HG03521 (cell line): ENCODE data around the gene IQSEC1.
A peak's percentile ranks its signal among the peaks of the same experiment; 100 is the strongest.

Source experiments
- ATAC-seq: cut with Tn5 transposase; IDR thresholded peaks from one replicate; pipeline ENCODE4 v1.9.1; 2021; ENCODE audit warnings: mild to moderate bottlenecking, moderate library complexity; ENCODE audit not compliant: unreplicated experiment

The IQSEC1 gene

DNA sequence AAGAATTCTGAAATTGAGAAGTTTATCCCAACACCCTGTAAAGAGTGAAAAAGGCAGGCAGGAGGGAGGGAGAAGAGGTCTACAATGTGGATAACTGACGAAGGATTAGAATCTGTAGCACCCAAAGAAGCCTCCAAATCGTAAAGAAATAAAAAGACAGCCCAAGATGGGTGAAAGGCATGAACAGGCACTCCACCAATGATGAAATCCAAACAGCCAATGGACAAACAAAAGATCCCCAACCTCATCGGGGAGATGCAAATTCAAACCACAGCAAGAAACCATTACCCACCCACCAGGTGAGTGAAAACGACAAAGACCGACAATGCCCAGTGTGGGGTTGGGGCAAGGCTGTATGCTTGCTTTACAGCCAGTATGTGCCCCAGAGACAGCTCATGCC lies 85.6 kb downstream of the IQSEC1 start:
- no peak for ATAC-seq

DNA sequence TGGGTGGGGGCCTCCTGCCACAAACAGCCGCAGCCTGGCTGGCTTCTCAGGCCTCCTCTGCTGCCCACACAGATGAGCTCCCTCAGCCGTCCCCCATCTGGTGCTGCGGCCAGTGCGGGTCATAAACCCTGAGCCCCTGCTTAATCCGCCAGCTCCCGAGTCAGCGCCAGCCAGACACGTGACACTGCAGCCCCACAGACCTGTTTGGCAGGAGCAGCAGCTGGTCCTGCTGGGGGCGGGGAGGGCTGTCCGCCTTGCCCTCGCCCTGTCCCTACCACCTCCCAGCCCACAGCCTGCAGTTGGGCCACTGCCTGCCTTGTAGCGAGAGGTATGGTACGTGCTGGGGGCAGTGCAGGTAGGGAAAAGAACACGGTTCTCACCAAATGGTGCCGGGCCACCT lies 86.2 kb downstream of the IQSEC1 start:
- ATAC-seq = no peak

DNA sequence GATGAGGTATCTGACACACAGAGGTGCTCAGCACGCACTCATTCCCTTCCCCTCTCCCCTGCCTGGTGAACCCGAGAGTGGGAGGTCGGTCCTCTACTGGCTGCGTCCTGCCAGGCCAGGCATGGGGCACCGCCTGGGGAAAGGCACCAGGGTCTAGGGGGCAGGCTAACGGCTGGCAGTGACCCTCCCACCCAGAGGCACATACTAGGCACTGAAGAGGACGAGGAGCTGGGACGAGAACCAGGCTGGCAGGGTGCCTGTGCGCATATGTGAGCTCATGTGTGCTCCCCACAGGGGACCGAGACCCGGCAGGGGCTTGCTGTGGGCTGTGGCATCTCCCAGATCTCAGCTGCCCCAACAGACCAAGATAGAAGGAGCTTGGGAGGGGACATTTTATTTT lies 86.7 kb downstream of the IQSEC1 start:
- ATAC-seq = no peak

DNA sequence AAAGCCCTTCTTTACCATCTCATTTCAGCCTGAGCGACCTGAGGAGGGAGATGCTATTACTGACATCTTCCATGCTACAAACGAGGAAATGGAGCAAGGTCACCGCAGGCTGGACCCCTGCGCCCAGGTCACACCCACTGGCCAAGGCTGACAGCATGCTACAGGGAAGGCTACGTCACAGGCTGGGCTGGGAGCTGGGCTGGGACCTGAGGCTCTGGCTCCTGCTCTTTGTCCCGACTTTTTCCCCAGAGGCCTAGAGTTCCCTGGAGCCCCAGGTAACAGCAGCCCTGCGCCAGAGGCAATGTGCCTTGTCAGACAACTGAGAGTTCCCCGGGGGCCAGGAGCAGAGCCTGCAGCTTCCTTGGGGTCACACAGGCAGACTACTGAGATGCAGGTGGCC lies 87.2 kb downstream of the IQSEC1 start:
- no peak for ATAC-seq

DNA sequence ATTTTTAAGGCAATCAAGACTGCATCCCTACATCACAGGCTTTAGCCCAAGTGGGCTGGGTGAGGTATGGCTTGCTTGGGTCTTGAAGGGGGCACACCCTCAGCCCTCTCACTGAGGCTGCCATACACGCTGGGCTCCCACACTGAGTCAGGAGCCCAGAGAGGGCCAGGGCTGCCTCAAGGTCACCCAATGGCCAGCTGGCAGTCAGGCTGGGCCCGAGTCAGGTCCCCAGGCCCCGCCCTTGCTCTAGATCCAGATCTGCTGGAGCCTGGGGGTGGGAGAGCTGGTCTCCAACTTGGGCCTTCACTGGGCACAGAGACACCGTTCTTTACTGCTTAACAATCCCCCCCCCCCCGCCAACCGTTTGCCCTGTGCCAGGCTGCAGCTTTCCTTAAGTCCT lies 88.1 kb downstream of the IQSEC1 start:
- ATAC-seq = no peak

DNA sequence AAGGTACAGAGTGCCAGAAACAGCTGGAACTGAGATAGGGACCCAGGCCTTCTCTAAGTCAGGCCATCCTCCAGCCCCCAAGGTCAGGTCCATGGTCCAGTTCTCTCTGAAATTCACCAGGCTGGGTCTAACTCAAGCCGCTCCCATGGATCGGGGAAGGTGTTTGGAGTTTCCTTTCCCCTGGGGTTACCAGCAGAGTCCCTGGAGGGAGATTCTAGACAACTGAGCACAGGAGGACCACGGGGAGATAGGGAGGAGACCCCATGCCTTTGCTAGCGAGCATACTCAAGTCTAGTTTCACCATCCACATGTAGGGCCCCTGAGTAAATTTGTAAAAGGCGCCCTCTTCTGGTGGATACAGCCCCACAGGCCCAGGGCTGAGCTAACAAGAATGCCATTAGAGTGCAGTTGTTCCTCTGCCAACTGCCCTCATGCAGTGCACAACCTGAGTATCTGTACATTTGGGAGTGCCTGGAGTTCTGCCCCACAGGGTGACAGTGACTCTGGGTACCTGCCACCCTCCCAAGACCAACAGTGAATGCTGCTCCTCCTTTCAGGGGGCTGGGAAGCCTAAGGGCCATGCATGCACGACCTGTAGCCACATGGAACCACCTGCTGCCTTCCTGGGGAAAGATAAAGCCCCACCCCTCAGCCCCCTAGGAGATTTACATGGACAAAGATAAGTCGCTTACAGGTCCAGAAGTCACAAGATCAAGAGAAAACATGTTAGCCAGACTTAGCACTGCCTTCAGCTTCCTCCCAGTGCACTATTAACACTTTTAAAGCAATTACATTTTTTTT lies 89.0 kb downstream of the IQSEC1 start:
- ATAC-seq = peak; percentile 49

DNA sequence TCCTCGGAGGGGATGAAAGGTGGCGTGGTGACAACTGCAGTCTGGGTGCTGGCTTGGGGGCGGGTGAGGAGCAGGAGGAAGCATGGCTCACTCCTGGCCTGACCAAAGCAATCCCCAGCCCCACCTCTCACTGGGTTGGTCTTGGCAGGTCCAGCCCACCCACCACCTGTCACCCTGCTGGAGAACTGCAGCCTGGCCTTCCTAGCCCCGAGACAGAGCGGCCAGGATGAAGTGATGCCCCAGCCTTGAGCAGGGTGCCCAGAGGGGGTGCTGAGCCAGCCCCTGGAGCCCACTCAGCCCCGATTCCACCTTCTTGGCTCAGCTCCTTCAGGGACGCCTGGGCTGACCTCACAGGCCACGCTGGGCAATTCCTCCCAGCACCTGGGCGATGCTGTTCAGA lies 89.9 kb downstream of the IQSEC1 start:
- ATAC-seq = peak; percentile 2

DNA sequence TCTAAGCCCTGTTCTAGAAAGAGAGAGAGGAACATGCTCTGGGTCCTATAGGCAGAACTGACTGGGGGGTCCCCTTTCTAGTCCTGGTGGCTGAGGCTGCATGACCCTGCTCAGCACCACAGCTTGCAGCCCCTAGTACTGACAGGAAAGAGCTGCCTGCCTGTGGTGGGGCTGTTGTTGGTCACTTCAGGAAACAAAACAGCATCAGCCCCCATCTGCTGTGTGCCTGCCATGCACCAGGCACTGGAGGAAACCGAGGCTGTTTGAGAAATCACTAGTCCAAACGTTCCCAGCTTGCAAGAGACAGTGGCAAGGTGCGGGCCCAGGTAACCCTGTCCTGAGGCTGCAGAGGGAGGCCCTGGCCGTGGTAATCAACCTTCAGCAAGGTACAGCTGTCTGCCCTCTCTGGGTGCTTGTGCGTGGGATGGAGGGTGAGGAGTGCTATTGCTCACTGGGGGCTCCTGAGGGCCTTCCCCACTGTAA lies 90.6 kb downstream of the IQSEC1 start:
- ATAC-seq = peak; percentile 41

DNA sequence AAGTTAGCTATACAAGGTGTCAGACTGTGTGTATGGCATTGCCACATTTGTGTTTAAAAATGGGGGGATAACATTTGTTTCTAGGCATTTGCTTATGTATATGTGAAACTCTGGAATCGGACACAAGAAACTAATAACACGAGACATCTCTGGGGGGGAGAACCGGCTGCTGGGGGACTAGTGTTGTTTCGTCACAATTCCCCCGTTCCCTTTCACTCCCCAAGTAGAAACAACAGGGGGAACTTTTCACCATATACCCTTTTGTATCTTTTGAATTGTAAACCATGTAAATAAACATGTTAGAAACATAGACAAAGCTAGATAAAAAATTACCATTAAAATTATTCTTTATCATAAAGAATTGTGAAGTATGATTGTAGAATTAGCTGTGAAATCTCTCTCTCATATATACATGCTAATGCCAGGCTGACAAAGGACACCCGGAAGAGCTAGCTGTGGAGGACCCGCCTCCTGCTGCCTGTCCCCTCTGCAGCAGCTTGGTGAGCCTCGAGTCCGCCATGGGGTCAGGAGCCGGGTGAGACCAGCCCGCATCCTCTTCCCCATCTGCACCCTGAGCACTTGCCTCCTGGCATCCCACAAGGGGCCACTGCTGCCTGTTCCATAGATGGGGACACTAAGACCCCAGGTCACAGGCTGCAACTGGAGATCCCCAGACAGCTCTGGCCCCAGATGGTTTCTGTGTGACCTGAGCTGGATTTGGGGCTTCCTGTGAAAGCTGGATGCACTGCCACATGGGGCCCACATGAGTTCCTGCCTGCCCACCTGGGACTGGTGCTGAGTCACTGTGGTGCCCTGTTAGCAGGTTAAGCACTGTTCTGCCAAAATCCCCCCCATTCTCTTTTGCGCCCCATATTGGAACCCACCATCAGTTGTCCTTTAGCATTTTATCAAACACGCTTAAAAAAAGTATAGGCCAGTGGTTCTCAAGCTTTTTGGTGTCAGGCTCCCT lies 91.6 kb downstream of the IQSEC1 start:
- ATAC-seq = no peak

DNA sequence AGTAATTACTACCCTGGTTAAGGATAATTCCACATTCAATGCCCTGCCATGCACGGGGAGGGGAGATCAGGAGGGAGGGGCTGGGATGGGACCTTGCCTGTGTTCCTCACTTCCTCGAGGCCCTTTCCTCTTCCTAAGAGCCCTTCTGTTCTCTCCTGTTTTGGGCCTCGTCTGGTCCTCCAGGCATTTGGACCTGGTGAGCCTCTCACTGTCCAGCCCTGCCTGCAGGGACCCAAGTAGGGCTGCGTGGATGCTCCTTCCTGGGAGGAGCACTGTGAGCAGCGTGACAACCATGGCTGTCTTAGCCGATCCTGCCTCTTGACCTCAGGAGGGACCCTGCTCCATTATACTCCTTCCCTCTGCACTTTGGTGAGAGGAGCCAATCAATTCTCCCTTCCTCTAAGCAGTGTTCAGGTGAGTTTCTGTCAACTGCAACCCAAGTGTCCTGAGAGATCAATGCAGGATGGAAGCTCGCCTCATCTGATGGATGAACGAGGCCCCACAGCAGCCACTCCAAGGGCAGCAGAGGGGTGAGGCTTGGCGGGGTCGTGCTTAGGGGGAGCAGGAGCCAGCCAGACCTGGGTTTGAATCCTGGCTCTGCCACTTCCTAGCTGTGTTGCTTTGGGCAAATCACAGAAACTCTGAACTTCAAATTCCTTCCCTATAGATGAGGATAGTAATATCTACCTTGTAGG lies 92.5 kb downstream of the IQSEC1 start:
- no peak for ATAC-seq

DNA sequence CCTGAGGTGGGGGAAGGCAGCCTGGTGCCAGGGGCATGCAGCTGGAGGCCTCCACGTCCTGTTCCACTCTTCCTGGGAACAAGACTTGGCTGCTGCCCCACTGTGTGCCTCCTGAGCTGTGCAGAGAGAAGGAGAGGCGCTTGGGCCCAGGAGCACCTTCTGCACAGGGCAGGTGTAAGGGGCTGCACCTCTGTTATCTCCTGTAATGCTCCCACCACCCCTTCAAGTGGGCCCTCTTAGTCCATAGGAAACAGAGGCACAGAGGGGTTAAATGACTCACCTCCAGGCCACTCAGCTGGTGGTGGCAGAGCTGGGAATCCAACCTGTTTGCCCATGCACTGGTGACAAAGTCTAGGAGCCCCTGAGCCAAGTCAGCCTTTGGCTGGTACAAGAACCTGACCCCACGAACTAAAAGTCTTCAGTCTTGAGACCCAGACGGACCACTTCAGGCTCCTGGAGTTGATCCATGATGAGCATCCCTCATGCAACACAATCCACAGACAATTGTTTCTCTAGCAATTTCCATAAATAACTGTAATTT lies 93.2 kb downstream of the IQSEC1 start:
- no peak for ATAC-seq

DNA sequence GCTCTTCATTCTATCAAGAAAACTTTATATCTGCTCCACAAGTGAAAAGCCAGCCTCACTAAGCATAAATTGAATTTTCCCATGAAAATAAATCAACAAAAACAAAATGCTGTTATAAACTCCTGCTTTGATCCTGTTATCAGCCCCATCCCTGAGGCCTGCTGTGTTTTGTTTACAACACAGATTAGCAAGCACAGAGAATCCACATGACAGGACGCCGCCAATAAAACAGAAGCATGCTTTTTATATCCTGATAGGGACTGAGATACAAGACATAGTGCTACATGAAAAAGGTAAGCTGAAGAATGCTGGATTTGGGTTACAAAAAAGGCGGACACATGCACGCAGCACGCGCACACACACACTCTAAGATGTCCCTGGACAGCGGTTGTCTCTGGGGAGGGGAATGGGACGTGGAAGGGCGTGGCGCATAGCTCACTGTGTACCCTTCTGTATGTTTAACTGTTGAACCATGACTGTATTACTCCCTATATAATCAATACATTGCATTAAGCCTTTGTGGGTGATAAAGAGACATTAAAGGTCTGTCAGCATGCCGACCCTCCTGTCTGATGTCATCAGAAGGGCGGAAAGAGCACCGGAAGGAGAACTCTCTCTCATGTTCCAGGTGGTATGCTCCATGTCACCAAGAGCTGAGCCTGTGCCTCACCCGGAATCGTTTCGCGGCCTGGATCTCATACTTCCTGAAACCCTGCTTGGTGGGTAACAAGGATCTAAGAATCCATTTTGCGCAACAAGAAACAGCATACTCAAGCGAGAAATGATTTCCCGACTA lies 93.9 kb downstream of the IQSEC1 start:
- ATAC-seq = no peak

DNA sequence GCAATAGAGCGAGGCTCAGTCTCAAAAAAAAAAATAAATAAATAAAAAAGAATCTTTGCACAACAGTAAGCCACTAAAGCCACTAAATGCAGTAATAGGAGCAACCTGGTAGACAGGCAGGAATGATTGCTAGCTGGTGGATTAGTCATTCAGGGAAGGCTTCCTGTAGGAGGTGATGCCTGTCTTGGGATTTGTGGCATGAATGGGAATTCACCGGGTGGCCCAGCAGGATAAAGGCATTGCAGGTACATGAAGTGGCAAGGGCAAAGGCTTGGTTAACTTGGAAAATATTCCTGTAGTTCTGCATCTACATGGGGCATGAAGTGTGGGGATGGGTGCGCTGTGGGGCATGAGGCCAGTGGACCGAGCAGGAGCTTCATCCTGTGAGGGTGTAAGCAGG lies 94.5 kb downstream of the IQSEC1 start:
- no peak for ATAC-seq

DNA sequence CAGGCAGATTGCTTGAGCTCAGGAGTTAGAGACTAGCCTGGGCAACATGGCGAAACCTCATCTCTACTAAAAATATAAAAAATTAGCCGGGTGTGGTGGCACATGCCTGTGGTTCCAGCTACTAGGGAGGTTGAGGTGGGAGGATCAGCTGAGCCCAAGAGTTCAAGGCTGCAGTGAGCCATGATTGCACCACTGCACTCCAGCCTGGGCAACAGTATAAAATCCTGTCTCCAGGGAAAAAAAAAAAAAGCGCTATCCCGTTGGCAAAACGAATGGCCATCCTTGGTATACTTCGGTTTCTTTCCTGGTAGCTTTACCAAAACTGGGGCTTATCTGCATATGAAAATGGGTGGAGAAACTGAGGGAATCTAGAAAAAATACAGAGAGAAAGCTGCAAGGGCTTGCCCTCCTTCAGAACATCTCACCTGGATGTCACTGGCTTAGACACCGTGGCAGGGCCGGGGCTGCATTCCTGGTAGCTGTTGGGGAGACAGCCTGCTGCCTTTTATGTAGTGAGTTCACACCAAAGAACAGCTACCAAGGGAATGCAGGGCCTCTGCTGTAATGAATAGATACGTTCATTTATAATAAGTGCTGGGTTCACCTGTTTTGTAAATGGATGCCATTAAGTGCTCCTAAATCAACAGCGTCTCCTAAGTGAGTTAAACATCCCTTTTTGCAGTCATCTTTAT lies 96.0 kb downstream of the IQSEC1 start:
- no peak for ATAC-seq

DNA sequence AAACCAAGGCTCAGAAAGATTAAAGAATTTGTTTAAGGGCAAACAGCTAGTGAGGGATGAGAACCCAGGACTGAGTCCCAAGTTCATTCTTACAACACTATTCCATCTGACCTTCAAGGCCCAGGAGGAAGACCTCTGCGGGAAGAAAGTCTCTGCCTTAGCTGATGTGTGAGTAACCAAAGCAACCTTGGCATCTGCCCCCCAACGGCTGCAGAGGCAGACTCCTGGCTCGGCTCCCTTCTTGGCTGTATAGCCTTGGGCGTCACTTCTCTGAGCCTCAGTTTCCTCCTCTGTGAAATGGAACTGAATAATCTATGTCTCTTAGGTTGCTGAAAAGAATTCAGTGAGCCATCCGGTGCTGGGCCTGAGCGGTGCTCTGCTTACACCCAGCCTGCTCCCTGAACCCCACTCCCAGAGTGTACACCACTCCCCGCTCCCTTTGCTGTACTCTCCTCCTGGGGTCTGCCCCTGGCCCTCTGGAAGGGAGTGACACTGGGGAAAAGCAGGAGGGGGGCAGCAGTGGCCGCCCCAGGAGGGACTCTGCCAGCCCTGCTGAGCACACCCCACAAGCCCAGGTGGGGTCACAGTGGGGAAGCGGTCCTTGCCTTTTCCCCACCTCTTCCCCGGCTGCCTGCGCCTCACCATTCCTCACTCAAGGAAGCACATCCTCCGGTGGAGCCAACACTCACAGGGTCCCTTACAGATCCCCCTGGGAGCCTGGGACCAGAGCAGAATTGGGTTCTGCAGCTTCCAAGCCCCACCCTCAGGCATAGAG lies 97.3 kb downstream of the IQSEC1 start:
- ATAC-seq = no peak

DNA sequence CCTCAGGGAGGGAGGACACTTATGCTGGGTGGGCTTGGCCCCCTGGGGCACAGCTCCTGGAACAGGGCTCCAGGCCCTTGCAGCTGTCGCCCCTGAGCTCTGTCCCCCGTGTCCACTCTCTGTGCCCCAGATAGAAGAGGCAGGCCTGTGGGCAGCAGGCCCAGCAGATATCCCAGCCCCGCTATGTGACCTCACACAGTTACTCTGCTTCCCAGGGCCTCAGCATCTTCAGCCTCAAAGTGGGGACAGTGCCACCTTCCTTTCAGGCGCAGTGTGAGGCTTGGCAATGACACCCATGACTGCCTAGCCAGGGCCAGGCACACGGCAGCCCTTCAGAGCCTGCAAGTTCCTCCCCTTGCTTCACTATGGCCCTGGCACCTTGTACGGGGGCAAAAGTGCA lies 98.4 kb downstream of the IQSEC1 start:
- no peak for ATAC-seq

DNA sequence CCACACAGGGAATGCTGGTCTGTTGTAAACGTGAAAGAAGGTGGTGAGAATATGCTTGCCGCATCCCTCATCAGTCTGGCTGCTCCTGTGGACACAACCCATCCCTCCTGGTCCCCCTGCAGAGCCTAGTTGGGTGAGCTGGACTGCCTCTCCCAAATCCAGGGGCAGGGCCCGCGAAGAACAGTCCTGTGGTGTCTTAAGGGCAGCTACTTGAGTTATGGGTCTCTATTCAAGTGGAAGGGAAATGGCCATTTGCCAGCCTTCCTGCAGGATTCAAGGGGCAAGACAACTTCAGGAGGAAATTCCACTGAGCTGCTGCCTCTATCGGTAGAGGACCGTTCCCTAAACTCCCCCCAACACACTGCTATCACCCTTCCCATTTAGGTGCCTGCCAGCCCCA lies 98.9 kb downstream of the IQSEC1 start:
- no peak for ATAC-seq

DNA sequence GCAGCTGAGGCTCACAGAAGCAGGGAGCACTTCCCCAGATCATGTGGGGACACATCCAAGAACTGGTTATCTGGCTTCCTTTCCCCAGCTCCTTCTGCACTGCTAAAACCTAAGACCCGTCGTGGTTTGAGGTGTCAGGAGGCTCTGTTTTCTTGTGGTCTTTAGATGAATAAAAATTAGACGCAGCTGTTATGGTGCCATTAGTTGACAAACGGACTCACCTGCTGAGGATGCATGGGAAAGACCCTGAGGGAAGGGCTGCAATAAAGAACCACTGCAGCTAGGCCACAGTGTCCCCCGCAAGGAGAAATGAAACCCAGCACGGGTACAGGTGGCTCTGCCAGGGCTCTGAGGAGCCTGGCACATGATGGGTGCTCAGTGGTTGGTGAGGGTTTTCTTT lies 99.4 kb downstream of the IQSEC1 start:
- ATAC-seq = no peak
